GM12878 (cell line): Measurements from ENCODE around the gene TRIM67. TPM values are rescaled to one million over a fixed set of nuclear protein-coding genes. Genes with fewer than 3 reads are reported as not detected.

ENCODE experiments used
- ATAC-seq: fragments of 200-7000 bp; cut with Tn5 transposase; 3 replicates; pipeline ENCODE4 v1.9.1; 2020; ENCODE audit warnings: mild to moderate bottlenecking, moderate library complexity
- BruUV-seq: library from RNA; stranded (reverse); fragments of 400-500 nt; replicated peaks from 2 replicates; lab custom pipeline; 2021; lab: Mats Ljungman, UMichigan
- CTCF ChIA-PET: fragments of 300-600 bp; sonication (Branson Sonifier 250); formaldehyde crosslinking; extraction: SDS; loops from one replicate; lab custom pipeline; 2021; ENCODE audit warnings: inconsistent platforms; lab: Yijun Ruan, JAX
- POLR2A ChIA-PET: fragments of 350-600 bp; formaldehyde crosslinking; extraction: SDS; loops from one replicate; lab custom pipeline; 2021; ENCODE audit warnings: inconsistent platforms; lab: Charles Lee
- RAD21 ChIA-PET: fragments of 300-600 bp; sonication (Branson Sonifier 250); formaldehyde crosslinking; loops from one replicate; lab custom pipeline; 2023; ENCODE audit warnings: antibody characterized with exemption; ENCODE audit not compliant: unreplicated experiment; lab: Charles Lee
- SMC1A ChIA-PET: fragments of 300-600 bp; sonication (Branson Sonifier 250); formaldehyde crosslinking; loops from one replicate; lab custom pipeline; 2023; ENCODE audit not compliant: unreplicated experiment, uncharacterized antibody; lab: Charles Lee
- DNase-seq: peaks from one replicate; pipeline ENCODE4 v3.0.0-alpha.2; 2011; ENCODE audit warnings: low read depth, low spot score
- FAIRE-seq: peaks from 3 replicates; lab custom pipeline; 2011; peaks lifted over from hg19 to GRCh38; lab: Jason Lieb, UNC
- H2AFZ ChIP-seq: 2 replicates; pipeline ENCODE4 v1.6.0; 2011; ENCODE audit warnings: low read depth, low read length, control low read depth; ENCODE audit not compliant: control insufficient read depth
- H3K27ac ChIP-seq: 2 replicates; pipeline ENCODE4 v1.5.1; 2011; ENCODE audit warnings: control low read depth; ENCODE audit not compliant: control insufficient read depth, insufficient read depth
- H3K27me3 ChIP-seq, 2 experiments: replicated peaks in 1 of 2; 2 replicates each; pipeline versions ENCODE4 v1.6.0 to v1.6.1; 2011; ENCODE audit warnings: low read length in 1 of 2; ENCODE audit not compliant: control insufficient read depth in 2 of 2, insufficient read depth in 2 of 2
- H3K36me3 ChIP-seq, 2 experiments: 2 replicates each; pipeline ENCODE4 v1.5.1; 2011; ENCODE audit warnings: low read length in 1 of 2; ENCODE audit not compliant: control insufficient read depth in 2 of 2, insufficient read depth in 2 of 2
- H3K4me1 ChIP-seq: 2 replicates; pipeline ENCODE4 v1.6.1; 2011; ENCODE audit warnings: mild to moderate bottlenecking, low read length, moderate library complexity, mixed read lengths; ENCODE audit not compliant: control insufficient read depth, insufficient read depth
- H3K4me2 ChIP-seq: 2 replicates; pipeline ENCODE4 v1.6.0; 2011; ENCODE audit warnings: control low read depth; ENCODE audit not compliant: control insufficient read depth, insufficient read depth
- H3K4me3 ChIP-seq: fragments of 200-600 bp; sonication (generic); 2 replicates; pipeline ENCODE4 v1.5.1; 2016
- H3K79me2 ChIP-seq: 2 replicates; pipeline ENCODE4 v1.6.0; 2011; ENCODE audit warnings: low read length; ENCODE audit not compliant: control insufficient read depth, insufficient read depth
- H3K9ac ChIP-seq: 2 replicates; pipeline ENCODE4 v1.8.0; 2011; ENCODE audit warnings: low read length, control low read depth, mixed read lengths; ENCODE audit not compliant: control insufficient read depth, insufficient read depth
- H3K9me3 ChIP-seq: replicated peaks from 3 replicates; pipeline ENCODE4 v1.5.1; 2011; ENCODE audit warnings: mild to moderate bottlenecking, low read length; ENCODE audit not compliant: control insufficient read depth, insufficient read depth
- H4K20me1 ChIP-seq: 2 replicates; pipeline ENCODE4 v1.6.0; 2011; ENCODE audit not compliant: control insufficient read depth, insufficient read depth
- CHD1 ChIP-seq: IDR thresholded peaks from 2 replicates; pipeline ENCODE4 v1.6.1; 2012; ENCODE audit warnings: low read depth, low read length, improper control_type of control experiment
- CTCF ChIP-seq, 3 experiments: IDR thresholded peaks in 2 of 3; conservative IDR thresholded peaks in 1 of 3; 2 replicates each; pipeline ENCODE4 v1.5.1; 2011; ENCODE audit warnings: low read depth in 3 of 3, low read length in 3 of 3, mild to moderate bottlenecking in 3 of 3, control low read depth in 2 of 3, moderate library complexity in 2 of 3, inconsistent platforms in 1 of 3, mixed read lengths in 1 of 3; ENCODE audit not compliant: control insufficient read depth in 2 of 3, insufficient read depth in 1 of 3; ENCODE audit errors: extremely low read depth in 1 of 3
- KDM1A ChIP-seq: fragments of 200-600 bp; sonication (generic); IDR thresholded peaks from 2 replicates; pipeline ENCODE4 v1.6.1; 2016; ENCODE audit warnings: borderline replicate concordance
- NFYB ChIP-seq: IDR thresholded peaks from 2 replicates; pipeline ENCODE4 v1.6.1; 2011; ENCODE audit warnings: low read depth, mild to moderate bottlenecking, low read length, improper control_type of control experiment, moderate library complexity; ENCODE audit not compliant: insufficient read depth
- PML ChIP-seq: IDR thresholded peaks from 2 replicates; pipeline ENCODE4 v1.6.1; 2012; ENCODE audit warnings: low read length, inconsistent platforms
- POLR2AphosphoS5 ChIP-seq: IDR thresholded peaks from 2 replicates; pipeline ENCODE4 v1.6.1; 2011; ENCODE audit warnings: mild to moderate bottlenecking, low read length, inconsistent platforms
- RUNX3 ChIP-seq: IDR thresholded peaks from 2 replicates; pipeline ENCODE4 v1.6.1; 2012; ENCODE audit warnings: low read length, inconsistent platforms
- SREBF2 ChIP-seq: IDR thresholded peaks from 2 replicates; pipeline ENCODE4 v1.6.1; 2012; ENCODE audit warnings: mild to moderate bottlenecking, low read length
- ZBTB40 ChIP-seq: fragments of 450-650 bp; IDR thresholded peaks from 2 replicates; pipeline ENCODE4 v1.6.1; 2016; ENCODE audit warnings: mild to moderate bottlenecking, moderate library complexity, borderline replicate concordance
- WGBS: methylation state at CpG from one replicate; pipeline ENCODE4 v1.1.6; 2016; ENCODE audit warnings: low lambda C conversion rate; ENCODE audit not compliant: insufficient replicate concordance, insufficient coverage; ENCODE audit errors: missing lambda C conversion rate; 5-methylcytosine and 5-hydroxymethylcytosine counted together
- in situ Hi-C: fragments of 300-500 bp; cut with MboI; formaldehyde crosslinking; loops from 9 replicates; pipeline ENCODE4 v1.14.3; 2018; ENCODE audit warnings: mixed read lengths
- intact Hi-C: fragments of 100-400 bp; cut with micrococcal nuclease; formaldehyde crosslinking; loops from one replicate; pipeline ENCODE4 v1.14.2; 2022; ENCODE audit not compliant: unreplicated experiment
- polyA plus RNA-seq, 11 experiments: library from polyadenylated mRNA; depleted of rRNA in 4 of 11; unstranded in 6 of 11; stranded (reverse) in 5 of 11; fragments of >200 nt; fragmentation: Nextera tagmentation in 4 of 11; fragmentation: Illumina TruSeq in 1 of 11; extraction: Ambion mirVana in 4 of 11; extraction: Trizol in 1 of 11; gene quantifications; 1 replicate in 1 of 11; 2 replicates in 10 of 11; pipeline versions ENCODE4 v1.2.1 to v1.2.3, GENCODE V29; 2011 to 2016; ENCODE audit warnings: inconsistent platforms in 2 of 11, missing spikeins in 2 of 11, low read depth in 1 of 11
- total RNA-seq, 4 experiments: library from RNA; depleted of rRNA in 3 of 4; stranded (reverse); fragments of >200 nt in 3 of 4; fragmentation: Illumina TruSeq in 1 of 4; extraction: Trizol in 1 of 4; gene quantifications; 2 replicates each; pipeline versions ENCODE4 v1.2.1 to v1.2.3, GENCODE V29; 2013 to 2021
- TF ChIP-seq, protein P1 (sequence below): IDR thresholded peaks from 2 replicates; pipeline ENCODE4 v1.6.1; 2011; ENCODE audit warnings: borderline replicate concordance, low read depth, mild to moderate bottlenecking, moderate library complexity, mixed read lengths, low read length; ENCODE audit not compliant: insufficient read depth; ENCODE audit errors: extremely low read length

The TRIM67 gene
- total and polyA plus RNA-seq, 10 of the 15 experiments (the other 5 are each of a cell fraction or from before 2014, with no cell fraction given), result under 0.01 to 0.01 TPM; not detected in 8

GRCh38 chr1:231235526-231236207 is 73.8 kb downstream of the TRIM67 start (continued):
- TF ChIP-seq, protein P1, sequence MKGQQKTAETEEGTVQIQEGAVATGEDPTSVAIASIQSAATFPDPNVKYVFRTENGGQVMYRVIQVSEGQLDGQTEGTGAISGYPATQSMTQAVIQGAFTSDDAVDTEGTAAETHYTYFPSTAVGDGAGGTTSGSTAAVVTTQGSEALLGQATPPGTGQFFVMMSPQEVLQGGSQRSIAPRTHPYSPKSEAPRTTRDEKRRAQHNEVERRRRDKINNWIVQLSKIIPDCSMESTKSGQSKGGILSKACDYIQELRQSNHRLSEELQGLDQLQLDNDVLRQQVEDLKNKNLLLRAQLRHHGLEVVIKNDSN, result no peak
- TF ChIP-seq ZBTB40, result no peak
- no peak for TF ChIP-seq CHD1

GRCh38 chr1:231236208-231236591 is 74.3 kb downstream of the TRIM67 start:
- ChIA-PET SMC1A (no interaction called here), CTCF (no interaction called here), RAD21 (no interaction called here), POLR2A (no interaction called here)
- DNase-seq (no peak), FAIRE-seq (no peak), ATAC-seq (no peak)
- intact Hi-C loops, result no loop called here
- peaks cover 2 to 13% of the 10 kb centered on the region in 2 experiments; a peak in 2 of 4 replicates for H3K36me3 ChIP-seq
- no peak overlapping the region for H3K4me3 ChIP-seq
- no peak overlapping the region for H3K4me2 ChIP-seq
- H3K9ac ChIP-seq, result no peak overlapping the region
- no peaks in the 10 kb centered on the region for H4K20me1 ChIP-seq
- no peak overlapping the region for H3K27ac ChIP-seq
- WGBS, result 97% methylated on average over 4 of the region's 4 CpGs
- BruUV-seq, result no TSS peak
- H2AFZ ChIP-seq, result no peak overlapping the region
- no peaks in the 10 kb centered on the region for H3K27me3 ChIP-seq
- in situ Hi-C loops, result no loop called here
- peaks cover 7% of the 10 kb centered on the region for H3K4me1 ChIP-seq
- H3K9me3 ChIP-seq, result no peaks in the 10 kb centered on the region
- peaks cover 24% of the 10 kb centered on the region for H3K79me2 ChIP-seq
- no peak for TF ChIP-seq SREBF2
- no peak for TF ChIP-seq ZBTB40
- no peak for TF ChIP-seq RUNX3
- TF ChIP-seq CTCF (IDR thresholded peaks at IDR 0.05 in 2 of 3, conservative IDR thresholded peaks at IDR 0.05 in 1 of 3; ENCODE audit: control insufficient read depth in 2 of 3, extremely low read depth in 1 of 3, insufficient read depth in 1 of 3, low read depth in 3 of 3, low read length in 3 of 3), result no peak
- no peak for TF ChIP-seq POLR2AphosphoS5
- no peak for TF ChIP-seq NFYB
- TF ChIP-seq PML, result no peak
- no peak for TF ChIP-seq KDM1A
